Measurements from ENCODE around the gene LRRC4B.

Gene LRRC4B

DNA sequence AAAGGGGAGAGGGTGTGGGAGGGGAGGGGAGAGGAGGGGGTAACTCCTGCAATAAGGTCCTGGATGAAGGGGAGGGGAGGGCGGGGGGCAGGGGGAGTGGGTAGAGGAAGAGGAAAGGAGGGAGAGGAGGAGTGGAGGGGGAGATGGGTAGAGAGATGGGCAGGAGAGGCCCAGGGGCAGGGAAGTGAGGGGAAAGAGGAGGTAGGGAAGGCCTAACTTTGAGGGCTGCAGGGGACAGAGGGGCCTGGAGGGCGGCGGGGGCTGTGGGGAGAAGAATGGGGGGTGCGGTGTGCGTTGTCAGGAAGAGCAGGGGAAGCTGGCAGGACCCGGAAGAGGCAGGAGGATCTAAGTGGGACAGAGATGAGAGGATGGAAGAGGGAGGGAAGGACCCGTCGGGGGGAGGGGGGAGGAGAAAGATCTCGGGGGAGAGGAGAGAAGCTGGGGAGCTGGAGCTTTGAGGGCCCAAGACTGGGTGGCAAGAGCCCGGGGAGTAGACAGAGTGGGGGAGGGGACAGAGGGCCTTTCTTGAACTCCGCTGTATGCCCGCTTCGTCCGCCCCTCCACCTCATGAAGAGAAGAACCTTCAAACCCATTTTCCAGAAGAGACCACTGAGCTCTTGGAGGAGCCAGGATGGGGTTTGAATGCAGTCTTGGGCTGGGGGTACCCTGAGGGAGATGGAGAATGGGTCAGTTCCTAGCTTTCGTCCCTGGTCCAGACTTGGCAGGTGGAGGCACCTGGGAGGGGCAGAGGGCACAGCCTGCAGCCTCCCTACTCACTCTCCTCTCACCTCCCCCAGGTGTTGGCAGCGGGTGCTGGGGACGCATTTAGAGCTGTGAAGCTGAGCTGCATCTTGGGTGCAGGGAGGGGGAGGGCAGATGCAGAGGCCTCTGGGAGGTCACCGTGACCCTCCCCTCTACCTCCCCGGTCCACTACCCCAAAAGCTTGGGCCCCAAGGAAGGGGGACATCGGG, 778 bp upstream of the LRRC4B start:
- POLR2A ChIA-PET, result interaction anchor here (0.9 kb wide), 1 partner anchor 58 kb away, joined by 3 read pairs; the partner anchor contains the start of gene JOSD2
- no peak overlapping the region for H3K27ac ChIP-seq (ENCODE audit: extremely low read depth, low read depth, low read length)
- no peaks in the 10 kb centered on the region for H3K4me1 ChIP-seq (ENCODE audit: control insufficient read depth, insufficient read depth, low read length)
- H3K9me3 ChIP-seq (ENCODE audit: control insufficient read depth, insufficient read depth, low read depth, low read length), result no peaks in the 10 kb centered on the region
- TF ChIP-seq, protein P1, sequence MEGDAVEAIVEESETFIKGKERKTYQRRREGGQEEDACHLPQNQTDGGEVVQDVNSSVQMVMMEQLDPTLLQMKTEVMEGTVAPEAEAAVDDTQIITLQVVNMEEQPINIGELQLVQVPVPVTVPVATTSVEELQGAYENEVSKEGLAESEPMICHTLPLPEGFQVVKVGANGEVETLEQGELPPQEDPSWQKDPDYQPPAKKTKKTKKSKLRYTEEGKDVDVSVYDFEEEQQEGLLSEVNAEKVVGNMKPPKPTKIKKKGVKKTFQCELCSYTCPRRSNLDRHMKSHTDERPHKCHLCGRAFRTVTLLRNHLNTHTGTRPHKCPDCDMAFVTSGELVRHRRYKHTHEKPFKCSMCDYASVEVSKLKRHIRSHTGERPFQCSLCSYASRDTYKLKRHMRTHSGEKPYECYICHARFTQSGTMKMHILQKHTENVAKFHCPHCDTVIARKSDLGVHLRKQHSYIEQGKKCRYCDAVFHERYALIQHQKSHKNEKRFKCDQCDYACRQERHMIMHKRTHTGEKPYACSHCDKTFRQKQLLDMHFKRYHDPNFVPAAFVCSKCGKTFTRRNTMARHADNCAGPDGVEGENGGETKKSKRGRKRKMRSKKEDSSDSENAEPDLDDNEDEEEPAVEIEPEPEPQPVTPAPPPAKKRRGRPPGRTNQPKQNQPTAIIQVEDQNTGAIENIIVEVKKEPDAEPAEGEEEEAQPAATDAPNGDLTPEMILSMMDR (tag by site-specific recombination; IDR thresholded peaks at IDR 0.05), result no peak
- TF ChIP-seq, protein P2, sequence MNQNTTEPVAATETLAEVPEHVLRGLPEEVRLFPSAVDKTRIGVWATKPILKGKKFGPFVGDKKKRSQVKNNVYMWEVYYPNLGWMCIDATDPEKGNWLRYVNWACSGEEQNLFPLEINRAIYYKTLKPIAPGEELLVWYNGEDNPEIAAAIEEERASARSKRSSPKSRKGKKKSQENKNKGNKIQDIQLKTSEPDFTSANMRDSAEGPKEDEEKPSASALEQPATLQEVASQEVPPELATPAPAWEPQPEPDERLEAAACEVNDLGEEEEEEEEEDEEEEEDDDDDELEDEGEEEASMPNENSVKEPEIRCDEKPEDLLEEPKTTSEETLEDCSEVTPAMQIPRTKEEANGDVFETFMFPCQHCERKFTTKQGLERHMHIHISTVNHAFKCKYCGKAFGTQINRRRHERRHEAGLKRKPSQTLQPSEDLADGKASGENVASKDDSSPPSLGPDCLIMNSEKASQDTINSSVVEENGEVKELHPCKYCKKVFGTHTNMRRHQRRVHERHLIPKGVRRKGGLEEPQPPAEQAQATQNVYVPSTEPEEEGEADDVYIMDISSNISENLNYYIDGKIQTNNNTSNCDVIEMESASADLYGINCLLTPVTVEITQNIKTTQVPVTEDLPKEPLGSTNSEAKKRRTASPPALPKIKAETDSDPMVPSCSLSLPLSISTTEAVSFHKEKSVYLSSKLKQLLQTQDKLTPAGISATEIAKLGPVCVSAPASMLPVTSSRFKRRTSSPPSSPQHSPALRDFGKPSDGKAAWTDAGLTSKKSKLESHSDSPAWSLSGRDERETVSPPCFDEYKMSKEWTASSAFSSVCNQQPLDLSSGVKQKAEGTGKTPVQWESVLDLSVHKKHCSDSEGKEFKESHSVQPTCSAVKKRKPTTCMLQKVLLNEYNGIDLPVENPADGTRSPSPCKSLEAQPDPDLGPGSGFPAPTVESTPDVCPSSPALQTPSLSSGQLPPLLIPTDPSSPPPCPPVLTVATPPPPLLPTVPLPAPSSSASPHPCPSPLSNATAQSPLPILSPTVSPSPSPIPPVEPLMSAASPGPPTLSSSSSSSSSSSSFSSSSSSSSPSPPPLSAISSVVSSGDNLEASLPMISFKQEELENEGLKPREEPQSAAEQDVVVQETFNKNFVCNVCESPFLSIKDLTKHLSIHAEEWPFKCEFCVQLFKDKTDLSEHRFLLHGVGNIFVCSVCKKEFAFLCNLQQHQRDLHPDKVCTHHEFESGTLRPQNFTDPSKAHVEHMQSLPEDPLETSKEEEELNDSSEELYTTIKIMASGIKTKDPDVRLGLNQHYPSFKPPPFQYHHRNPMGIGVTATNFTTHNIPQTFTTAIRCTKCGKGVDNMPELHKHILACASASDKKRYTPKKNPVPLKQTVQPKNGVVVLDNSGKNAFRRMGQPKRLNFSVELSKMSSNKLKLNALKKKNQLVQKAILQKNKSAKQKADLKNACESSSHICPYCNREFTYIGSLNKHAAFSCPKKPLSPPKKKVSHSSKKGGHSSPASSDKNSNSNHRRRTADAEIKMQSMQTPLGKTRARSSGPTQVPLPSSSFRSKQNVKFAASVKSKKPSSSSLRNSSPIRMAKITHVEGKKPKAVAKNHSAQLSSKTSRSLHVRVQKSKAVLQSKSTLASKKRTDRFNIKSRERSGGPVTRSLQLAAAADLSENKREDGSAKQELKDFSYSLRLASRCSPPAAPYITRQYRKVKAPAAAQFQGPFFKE (tag by site-specific recombination; IDR thresholded peaks at IDR 0.05; ENCODE audit: borderline replicate concordance), result no peak
- TF ChIP-seq ZBTB20 (tag by site-specific recombination; IDR thresholded peaks at IDR 0.05), result 0 out of 2 replicates have a peak, but pooled peaks have one; percentile 2
- no peak overlapping the region for H3K4me3 ChIP-seq (ENCODE audit: low read depth, low read length)
- no peaks in the 10 kb centered on the region for H3K36me3 ChIP-seq (ENCODE audit: control insufficient read depth in 2 of 2, insufficient read depth in 1 of 2, low read length in 2 of 2)
- CTCF ChIA-PET, result interaction anchor here (1.2 to 3.1 kb wide), 2 partner anchors 13 to 39 kb away, joined by 3 to 34 read pairs; no protein-coding TSS in a partner anchor

DNA sequence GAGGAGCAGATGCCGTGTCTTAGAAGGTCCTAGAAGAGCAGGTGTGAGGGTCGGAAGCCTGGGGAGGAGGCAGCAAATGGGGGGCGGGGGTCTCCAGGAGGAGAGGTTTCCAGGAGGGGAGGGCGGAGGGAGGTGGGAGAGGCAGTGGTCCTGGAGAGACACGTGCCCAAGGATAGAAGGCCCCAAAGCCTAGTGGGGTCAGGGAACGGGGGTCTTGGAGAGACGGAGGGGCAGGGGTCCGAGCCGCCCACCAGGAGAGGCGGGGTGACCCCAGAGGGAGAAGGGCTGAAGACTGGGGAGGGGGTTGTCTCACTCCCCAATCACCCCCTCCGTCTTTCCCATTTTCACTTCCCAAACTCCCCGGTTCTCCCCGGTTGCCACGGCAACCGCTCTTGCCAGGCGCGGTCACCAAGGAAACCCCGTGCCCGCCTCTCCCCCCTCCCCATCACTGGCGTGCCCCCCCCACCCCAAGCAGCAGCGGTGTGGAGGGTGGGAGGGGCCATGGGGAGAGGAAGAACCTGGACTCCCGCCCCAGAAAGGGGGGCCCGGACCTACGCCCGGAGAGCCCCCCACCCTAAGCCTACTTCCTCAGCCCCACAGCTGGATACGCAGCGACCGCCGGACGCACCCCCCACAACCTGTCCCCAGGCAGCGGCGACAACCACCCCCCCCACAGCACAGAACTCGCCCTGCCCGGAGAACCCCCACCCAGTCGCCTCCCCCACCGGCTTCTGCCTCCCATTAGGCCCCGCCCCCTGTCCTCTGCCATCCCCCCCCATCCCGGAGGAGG, 988 bp downstream of the LRRC4B start:
- H3K36me3 ChIP-seq (ENCODE audit: control insufficient read depth in 2 of 2, insufficient read depth in 1 of 2, low read length in 2 of 2), result no peaks in the 10 kb centered on the region
- no peaks in the 10 kb centered on the region for H3K9me3 ChIP-seq (ENCODE audit: control insufficient read depth, insufficient read depth, low read depth, low read length)
- no peak overlapping the region for H3K27ac ChIP-seq (ENCODE audit: extremely low read depth, low read depth, low read length)
- ChIA-PET POLR2A (interaction anchor here (1.3 kb wide), 1 partner anchor 10 kb away, joined by 5 read pairs; no protein-coding TSS in a partner anchor), CTCF (interaction anchor here (0.6 to 1.0 kb wide), 2 partner anchors 11 to 355 kb away, joined by 3 to 7 read pairs; no protein-coding TSS in a partner anchor)
- H3K4me1 ChIP-seq (ENCODE audit: control insufficient read depth, insufficient read depth, low read length), result no peaks in the 10 kb centered on the region
- peak overlapping the region; percentile 40 for H3K4me3 ChIP-seq (ENCODE audit: low read depth, low read length)
- no peak for TF ChIP-seq ZBTB17 (tag by site-specific recombination; IDR thresholded peaks at IDR 0.05)
- TF ChIP-seq GLIS1 (tag by site-specific recombination; IDR thresholded peaks at IDR 0.05), result peak; percentile 74
- TF ChIP-seq ZNF335 (tag by site-specific recombination; conservative IDR thresholded peaks at IDR 0.05), result peak; percentile 43
- TF ChIP-seq ZNF214 (tag by site-specific recombination; IDR thresholded peaks at IDR 0.05; ENCODE audit: borderline replicate concordance), result no peak
- TF ChIP-seq ZNF610 (tag by site-specific recombination; IDR thresholded peaks at IDR 0.05; ENCODE audit: borderline replicate concordance), result no peak
- TF ChIP-seq, protein P3, sequence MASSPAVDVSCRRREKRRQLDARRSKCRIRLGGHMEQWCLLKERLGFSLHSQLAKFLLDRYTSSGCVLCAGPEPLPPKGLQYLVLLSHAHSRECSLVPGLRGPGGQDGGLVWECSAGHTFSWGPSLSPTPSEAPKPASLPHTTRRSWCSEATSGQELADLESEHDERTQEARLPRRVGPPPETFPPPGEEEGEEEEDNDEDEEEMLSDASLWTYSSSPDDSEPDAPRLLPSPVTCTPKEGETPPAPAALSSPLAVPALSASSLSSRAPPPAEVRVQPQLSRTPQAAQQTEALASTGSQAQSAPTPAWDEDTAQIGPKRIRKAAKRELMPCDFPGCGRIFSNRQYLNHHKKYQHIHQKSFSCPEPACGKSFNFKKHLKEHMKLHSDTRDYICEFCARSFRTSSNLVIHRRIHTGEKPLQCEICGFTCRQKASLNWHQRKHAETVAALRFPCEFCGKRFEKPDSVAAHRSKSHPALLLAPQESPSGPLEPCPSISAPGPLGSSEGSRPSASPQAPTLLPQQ (tag by site-specific recombination; IDR thresholded peaks at IDR 0.05), result no peak
- TF ChIP-seq, protein P4, sequence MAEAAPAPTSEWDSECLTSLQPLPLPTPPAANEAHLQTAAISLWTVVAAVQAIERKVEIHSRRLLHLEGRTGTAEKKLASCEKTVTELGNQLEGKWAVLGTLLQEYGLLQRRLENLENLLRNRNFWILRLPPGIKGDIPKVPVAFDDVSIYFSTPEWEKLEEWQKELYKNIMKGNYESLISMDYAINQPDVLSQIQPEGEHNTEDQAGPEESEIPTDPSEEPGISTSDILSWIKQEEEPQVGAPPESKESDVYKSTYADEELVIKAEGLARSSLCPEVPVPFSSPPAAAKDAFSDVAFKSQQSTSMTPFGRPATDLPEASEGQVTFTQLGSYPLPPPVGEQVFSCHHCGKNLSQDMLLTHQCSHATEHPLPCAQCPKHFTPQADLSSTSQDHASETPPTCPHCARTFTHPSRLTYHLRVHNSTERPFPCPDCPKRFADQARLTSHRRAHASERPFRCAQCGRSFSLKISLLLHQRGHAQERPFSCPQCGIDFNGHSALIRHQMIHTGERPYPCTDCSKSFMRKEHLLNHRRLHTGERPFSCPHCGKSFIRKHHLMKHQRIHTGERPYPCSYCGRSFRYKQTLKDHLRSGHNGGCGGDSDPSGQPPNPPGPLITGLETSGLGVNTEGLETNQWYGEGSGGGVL (tag by site-specific recombination; IDR thresholded peaks at IDR 0.05), result peak; percentile 85
- TF ChIP-seq, protein P1 (tag by site-specific recombination; IDR thresholded peaks at IDR 0.05), result no peak
- no peak for TF ChIP-seq SALL2 (tag by site-specific recombination; IDR thresholded peaks at IDR 0.05; ENCODE audit: borderline replicate concordance)
- no peak for TF ChIP-seq ZBTB8A (tag by site-specific recombination; IDR thresholded peaks at IDR 0.05)
- no peak for TF ChIP-seq ZNF155 (tag by site-specific recombination; IDR thresholded peaks at IDR 0.05)
- peak; percentile 88 for TF ChIP-seq MYNN (tag by site-specific recombination; IDR thresholded peaks at IDR 0.05; ENCODE audit: borderline replicate concordance)
- no peak for TF ChIP-seq ZNF394 (tag by site-specific recombination; IDR thresholded peaks at IDR 0.05; ENCODE audit: borderline replicate concordance)
- no peak for TF ChIP-seq KLF9 (tag by site-specific recombination; IDR thresholded peaks at IDR 0.05; ENCODE audit: low read depth)
